ENCODE measurements around the gene GPR150. TPM values are rescaled to one million over a fixed set of nuclear protein-coding genes. Genes with fewer than 3 reads are reported as not detected.

Gene GPR150
- total RNA-seq, 3 donors from 2014 or later (not counting 1 experiment from before 2014, with no cell fraction given), result 0.63 to 0.97 (median 0.89) TPM

DNA sequence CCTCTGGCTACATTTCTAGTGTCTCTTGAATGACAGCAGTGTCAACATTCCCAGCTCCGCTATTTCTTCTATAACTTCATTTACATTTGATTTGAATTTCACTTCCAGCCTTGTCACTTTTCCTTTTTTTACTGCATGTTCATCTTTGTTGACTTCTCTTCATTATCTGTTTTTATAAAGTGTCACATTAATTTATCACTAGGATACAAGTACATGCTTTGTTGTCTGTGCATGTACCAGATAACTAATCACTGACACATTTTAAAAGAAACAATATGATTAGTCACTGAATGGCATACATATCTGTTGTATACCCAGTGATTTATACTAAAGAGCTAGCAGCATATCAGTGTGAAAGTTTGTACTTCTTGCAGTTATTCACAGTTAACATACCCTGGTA is 35.9 kb upstream of the GPR150 start:
- H3K4me3 ChIP-seq (ENCODE audit: low read length), result no peak overlapping the region
- Mint-ChIP-seq H3K4me1 (no peaks in the 10 kb centered on the region), H3K27me3 (ENCODE audit: low read depth in 2 of 2) (no peaks in the 10 kb centered on the region), H3K9me3 (no peaks in the 10 kb centered on the region), H3K4me3 (no peak overlapping the region), H3K36me3 (no peaks in the 10 kb centered on the region), H3K27ac (no peak overlapping the region)
- DNase-seq (no peak), ATAC-seq (no peak)
- H3K4me1 ChIP-seq (ENCODE audit: control insufficient read depth, insufficient read depth, low read length), result no peaks in the 10 kb centered on the region
- TF ChIP-seq, protein P1, sequence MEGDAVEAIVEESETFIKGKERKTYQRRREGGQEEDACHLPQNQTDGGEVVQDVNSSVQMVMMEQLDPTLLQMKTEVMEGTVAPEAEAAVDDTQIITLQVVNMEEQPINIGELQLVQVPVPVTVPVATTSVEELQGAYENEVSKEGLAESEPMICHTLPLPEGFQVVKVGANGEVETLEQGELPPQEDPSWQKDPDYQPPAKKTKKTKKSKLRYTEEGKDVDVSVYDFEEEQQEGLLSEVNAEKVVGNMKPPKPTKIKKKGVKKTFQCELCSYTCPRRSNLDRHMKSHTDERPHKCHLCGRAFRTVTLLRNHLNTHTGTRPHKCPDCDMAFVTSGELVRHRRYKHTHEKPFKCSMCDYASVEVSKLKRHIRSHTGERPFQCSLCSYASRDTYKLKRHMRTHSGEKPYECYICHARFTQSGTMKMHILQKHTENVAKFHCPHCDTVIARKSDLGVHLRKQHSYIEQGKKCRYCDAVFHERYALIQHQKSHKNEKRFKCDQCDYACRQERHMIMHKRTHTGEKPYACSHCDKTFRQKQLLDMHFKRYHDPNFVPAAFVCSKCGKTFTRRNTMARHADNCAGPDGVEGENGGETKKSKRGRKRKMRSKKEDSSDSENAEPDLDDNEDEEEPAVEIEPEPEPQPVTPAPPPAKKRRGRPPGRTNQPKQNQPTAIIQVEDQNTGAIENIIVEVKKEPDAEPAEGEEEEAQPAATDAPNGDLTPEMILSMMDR (IDR thresholded peaks at IDR 0.05), result no peak
- no peaks in the 10 kb centered on the region for H3K9me3 ChIP-seq (ENCODE audit: control insufficient read depth, insufficient read depth, low read length)
- peaks cover 5% of the 10 kb centered on the region for H3K36me3 ChIP-seq (ENCODE audit: control insufficient read depth, insufficient read depth, low read length)
- intact Hi-C loops (cut with micrococcal nuclease), result no loop called here
- 94% methylated on average over 1 of the region's 1 CpG for WGBS (ENCODE audit: insufficient coverage)
- H3K27ac ChIP-seq (ENCODE audit: low read length), result no peak overlapping the region
- H3K27me3 ChIP-seq (ENCODE audit: control insufficient read depth, insufficient read depth, low read length), result no peaks in the 10 kb centered on the region

DNA sequence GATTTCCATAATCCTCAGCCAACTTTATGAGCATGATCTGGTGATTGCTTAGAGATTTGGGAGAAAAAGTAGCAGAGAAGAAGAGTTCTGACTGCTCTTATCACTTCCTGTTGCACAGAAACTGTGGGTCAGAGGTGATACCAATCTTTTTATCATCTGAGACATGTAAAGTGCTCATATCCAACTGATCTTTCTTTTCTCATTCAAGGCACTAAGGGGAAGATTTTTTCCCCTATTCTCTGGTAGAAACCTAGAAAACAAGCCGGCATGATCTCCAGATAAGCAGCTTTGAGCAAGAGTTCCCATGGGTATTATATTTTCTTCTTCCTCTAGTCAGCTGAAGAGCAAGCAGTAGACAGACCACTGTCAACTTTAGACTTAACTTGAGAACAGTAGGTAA is 29.0 kb upstream of the GPR150 start:
- no peak overlapping the region for H3K27ac Mint-ChIP-seq

DNA sequence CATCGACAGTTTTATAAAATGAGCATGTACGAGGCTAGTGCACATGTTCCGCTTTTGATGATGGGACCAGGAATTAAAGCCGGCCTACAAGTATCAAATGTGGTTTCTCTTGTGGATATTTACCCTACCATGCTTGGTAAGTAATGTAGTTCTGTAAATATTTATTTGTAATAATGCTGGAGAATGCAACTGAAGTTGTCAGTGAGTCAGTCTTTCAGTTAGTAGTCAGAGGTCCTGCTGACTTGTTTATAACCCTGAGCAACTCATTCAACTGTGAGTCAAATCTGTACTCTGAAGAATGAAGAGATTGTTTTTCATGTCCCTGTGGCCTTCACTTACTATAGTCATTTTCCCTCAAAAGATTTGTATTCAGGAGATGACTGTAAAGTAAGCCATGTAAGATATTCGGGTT is 28.4 kb upstream of the GPR150 start:
- Mint-ChIP-seq H3K27me3 (ENCODE audit: low read depth in 2 of 2) (no peaks in the 10 kb centered on the region), H3K27ac (no peak overlapping the region), H3K4me1 (peaks cover 0 to 6% of the 10 kb centered on the region in 2 donors), H3K36me3 (no peaks in the 10 kb centered on the region), H3K9me3 (no peaks in the 10 kb centered on the region), H3K4me3 (no peak overlapping the region)
- no peak overlapping the region for H3K27ac ChIP-seq (ENCODE audit: low read length)
- 88% methylated on average over 5 of the region's 5 CpGs for WGBS (ENCODE audit: insufficient coverage)
- intact Hi-C loops (cut with micrococcal nuclease), result no loop called here
- no peaks in the 10 kb centered on the region for H3K4me1 ChIP-seq (ENCODE audit: control insufficient read depth, insufficient read depth, low read length)
- ATAC-seq, result no peak
- DNase-seq, result no peak
- H3K36me3 ChIP-seq (ENCODE audit: control insufficient read depth, insufficient read depth, low read length), result peaks cover 2% of the 10 kb centered on the region
- no peaks in the 10 kb centered on the region for H3K27me3 ChIP-seq (ENCODE audit: control insufficient read depth, insufficient read depth, low read length)
- no peaks in the 10 kb centered on the region for H3K9me3 ChIP-seq (ENCODE audit: control insufficient read depth, insufficient read depth, low read length)
- TF ChIP-seq, protein P1 (IDR thresholded peaks at IDR 0.05), result no peak
- H3K4me3 ChIP-seq (ENCODE audit: low read length), result no peak overlapping the region

More for the DNA sequence above, 29.0 kb upstream of the GPR150 start:
- no peaks in the 10 kb centered on the region for H3K27me3 Mint-ChIP-seq (ENCODE audit: low read depth in 2 of 2)
- Histone ChIP-seq H3K4me1 (ENCODE audit: control insufficient read depth, insufficient read depth, low read length) (no peaks in the 10 kb centered on the region), H3K4me3 (ENCODE audit: low read length) (no peak overlapping the region), H3K9me3 (ENCODE audit: control insufficient read depth, insufficient read depth, low read length) (no peaks in the 10 kb centered on the region), H3K36me3 (ENCODE audit: control insufficient read depth, insufficient read depth, low read length) (peaks cover 2% of the 10 kb centered on the region), H3K27me3 (ENCODE audit: control insufficient read depth, insufficient read depth, low read length) (no peaks in the 10 kb centered on the region), H3K27ac (ENCODE audit: low read length) (no peak overlapping the region)
- WGBS (ENCODE audit: insufficient coverage), result 71% methylated on average over 1 of the region's 1 CpG
- no peak for DNase-seq
- no peaks in the 10 kb centered on the region for H3K9me3 Mint-ChIP-seq
- ATAC-seq, result no peak
- TF ChIP-seq, protein P1 (IDR thresholded peaks at IDR 0.05), result no peak
- intact Hi-C loops (cut with micrococcal nuclease), result no loop called here
- no peaks in the 10 kb centered on the region for H3K36me3 Mint-ChIP-seq
- H3K4me3 Mint-ChIP-seq, result no peak overlapping the region
- peaks cover 0 to 6% of the 10 kb centered on the region in 2 donors for H3K4me1 Mint-ChIP-seq

DNA sequence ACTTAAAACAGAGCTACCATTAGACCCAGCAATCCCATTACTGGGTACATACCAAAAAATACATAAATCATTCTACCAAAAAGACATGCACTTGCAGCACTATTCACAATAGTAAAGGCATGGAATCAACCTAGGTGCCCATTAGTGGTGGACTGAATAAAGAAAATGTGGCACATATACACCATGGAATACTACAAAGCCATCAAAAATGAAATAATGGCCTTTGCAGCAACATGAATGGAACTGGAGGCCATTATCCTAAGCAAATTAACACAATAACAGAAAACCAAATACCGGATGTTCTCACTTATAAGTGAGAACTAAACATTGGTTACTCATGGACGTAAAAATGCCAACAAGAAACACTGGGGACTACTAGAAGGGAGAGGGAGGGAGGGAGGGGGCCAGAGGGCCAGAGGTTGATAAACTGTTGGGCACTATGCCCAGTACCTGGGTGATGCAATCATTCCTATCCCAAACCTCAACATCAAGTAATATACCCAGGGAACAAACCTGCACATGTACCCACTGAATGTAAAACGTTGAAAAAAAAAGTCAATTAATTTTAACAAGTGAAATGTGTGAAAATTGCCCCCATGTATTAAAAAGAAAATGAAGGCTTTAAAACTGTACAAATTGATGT is 24.5 kb upstream of the GPR150 start:
- intact Hi-C loops (cut with micrococcal nuclease), result no loop called here
- Histone ChIP-seq H3K27ac (ENCODE audit: low read length) (no peak overlapping the region), H3K4me1 (ENCODE audit: control insufficient read depth, insufficient read depth, low read length) (no peaks in the 10 kb centered on the region), H3K27me3 (ENCODE audit: control insufficient read depth, insufficient read depth, low read length) (no peaks in the 10 kb centered on the region), H3K4me3 (ENCODE audit: low read length) (no peak overlapping the region), H3K9me3 (ENCODE audit: control insufficient read depth, insufficient read depth, low read length) (no peaks in the 10 kb centered on the region), H3K36me3 (ENCODE audit: control insufficient read depth, insufficient read depth, low read length) (peaks cover 2% of the 10 kb centered on the region)
- DNase-seq (no peak), ATAC-seq (no peak)
- no peak overlapping the region for H3K27ac Mint-ChIP-seq
- TF ChIP-seq, protein P1 (IDR thresholded peaks at IDR 0.05), result no peak
- no peaks in the 10 kb centered on the region for H3K36me3 Mint-ChIP-seq
- H3K9me3 Mint-ChIP-seq, result no peaks in the 10 kb centered on the region
- no peaks in the 10 kb centered on the region for H3K27me3 Mint-ChIP-seq (ENCODE audit: low read depth in 2 of 2)
- peaks cover 0 to 6% of the 10 kb centered on the region in 2 donors for H3K4me1 Mint-ChIP-seq
- 86% methylated on average over 1 of the region's 3 CpGs for WGBS (ENCODE audit: insufficient coverage)
- H3K4me3 Mint-ChIP-seq, result no peak overlapping the region
